Measurements from ENCODE around the gene AQP1.

GRCh38 chr7:30911133-30911532 is 520 bp upstream of the AQP1 start:
- TF ChIP-seq EZH2 (IDR thresholded peaks at IDR 0.05; ENCODE audit: insufficient read depth, poor library complexity, severe bottlenecking): no peak
- no peak for TF ChIP-seq EZH2phosphoT487 (IDR thresholded peaks at IDR 0.05; ENCODE audit: insufficient read depth, low read depth)
